MM.1S (cell line): ENCODE measurements around the gene ARHGAP25.

ENCODE experiments used
- EZH2phosphoT487 ChIP-seq: fragments of 300-600 bp; sonication (generic); IDR thresholded peaks from 2 replicates; pipeline ENCODE4 v1.6.1; 2018; ENCODE audit warnings: antibody characterized with exemption, low read length
- TF ChIP-seq, protein P1 (sequence below): fragments of 300-600 bp; sonication (generic); IDR thresholded peaks from 2 replicates; pipeline ENCODE4 v1.5.1; 2016; ENCODE audit warnings: antibody characterized with exemption, low read length, mixed read lengths

GRCh38 chr2:68824831-68825230 is 90.2 kb downstream of the ARHGAP25 start:
- TF ChIP-seq, protein P1, sequence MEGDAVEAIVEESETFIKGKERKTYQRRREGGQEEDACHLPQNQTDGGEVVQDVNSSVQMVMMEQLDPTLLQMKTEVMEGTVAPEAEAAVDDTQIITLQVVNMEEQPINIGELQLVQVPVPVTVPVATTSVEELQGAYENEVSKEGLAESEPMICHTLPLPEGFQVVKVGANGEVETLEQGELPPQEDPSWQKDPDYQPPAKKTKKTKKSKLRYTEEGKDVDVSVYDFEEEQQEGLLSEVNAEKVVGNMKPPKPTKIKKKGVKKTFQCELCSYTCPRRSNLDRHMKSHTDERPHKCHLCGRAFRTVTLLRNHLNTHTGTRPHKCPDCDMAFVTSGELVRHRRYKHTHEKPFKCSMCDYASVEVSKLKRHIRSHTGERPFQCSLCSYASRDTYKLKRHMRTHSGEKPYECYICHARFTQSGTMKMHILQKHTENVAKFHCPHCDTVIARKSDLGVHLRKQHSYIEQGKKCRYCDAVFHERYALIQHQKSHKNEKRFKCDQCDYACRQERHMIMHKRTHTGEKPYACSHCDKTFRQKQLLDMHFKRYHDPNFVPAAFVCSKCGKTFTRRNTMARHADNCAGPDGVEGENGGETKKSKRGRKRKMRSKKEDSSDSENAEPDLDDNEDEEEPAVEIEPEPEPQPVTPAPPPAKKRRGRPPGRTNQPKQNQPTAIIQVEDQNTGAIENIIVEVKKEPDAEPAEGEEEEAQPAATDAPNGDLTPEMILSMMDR, result no peak
- TF ChIP-seq EZH2phosphoT487, result no peak
